Measurements from ENCODE around the gene KRTAP21-3. TPM values are rescaled to one million over a fixed set of nuclear protein-coding genes. Genes with fewer than 3 reads are reported as not detected.

KRTAP21-3 gene
- total and polyA plus RNA-seq, 2 of the 13 experiments (the other 11 are each of a cell fraction or from before 2014, with no cell fraction given), result not detected

DNA sequence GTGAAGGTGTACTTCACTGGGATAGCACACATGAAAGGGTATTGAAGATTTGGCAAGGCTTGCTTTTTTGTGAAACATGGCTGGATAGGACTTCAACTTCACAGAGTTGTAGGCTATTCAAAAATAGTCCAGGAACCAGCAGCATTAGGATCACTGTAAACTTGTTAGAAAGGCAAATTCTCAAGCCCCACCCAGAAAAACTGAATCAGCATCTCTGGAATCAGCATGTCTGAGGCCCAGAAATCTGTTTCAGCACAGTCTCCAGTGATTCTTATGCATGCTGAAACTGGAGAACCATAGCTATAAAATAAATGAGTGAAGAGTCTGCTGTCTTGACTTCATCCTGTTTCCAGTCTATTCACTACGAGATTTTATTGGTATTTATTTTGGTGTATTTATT is 8.1 kb upstream of the KRTAP21-3 start:
- Histone ChIP-seq H3K27ac (ENCODE audit: extremely low read length, insufficient read depth, low read length) (no peak overlapping the region), H3K4me3 (replicated peaks in 1 of 3; ENCODE audit: insufficient read depth in 1 of 3, low read depth in 2 of 3, low read length in 3 of 3) (no peak overlapping the region), H3K79me2 (ENCODE audit: insufficient read depth, low read length) (no peaks in the 10 kb centered on the region), H4K20me1 (ENCODE audit: insufficient read depth, low read length) (no peaks in the 10 kb centered on the region), H2AFZ (ENCODE audit: low read length) (no peak overlapping the region), H3K27me3 (ENCODE audit: control insufficient read depth in 1 of 2, insufficient read depth in 2 of 2, low read length in 2 of 2) (no peaks in the 10 kb centered on the region), H3K9ac (ENCODE audit: insufficient read depth, low read depth, low read length) (no peak overlapping the region), H3K4me2 (ENCODE audit: low read depth, low read length) (no peak overlapping the region), H3K36me3 (replicated peaks in 1 of 2; ENCODE audit: control insufficient read depth in 1 of 2, insufficient read depth in 2 of 2, low read length in 2 of 2) (no peaks in the 10 kb centered on the region), H3K4me1 (ENCODE audit: insufficient read depth, low read length) (no peaks in the 10 kb centered on the region), H3K9me3 (ENCODE audit: low read length) (peaks cover 92% of the 10 kb centered on the region)
- intact Hi-C loops (cut with micrococcal nuclease; ENCODE audit: unreplicated experiment) (no loop called here), in situ Hi-C loops (cut with HindIII; ENCODE audit: extremely low pct_ligation_motif_present, low pct_unique_long_range_greater_than_20kb) (no loop called here)
- 0% methylated on average over 1 of the region's 1 CpG for WGBS (ENCODE audit: low lambda C conversion rate)
- ChIA-PET CTCF (ENCODE audit: low intra/inter-chr PET ratio, low total read pairs) (no interaction called here), POLR2A (no interaction called here)
- TF ChIP-seq, protein P1, sequence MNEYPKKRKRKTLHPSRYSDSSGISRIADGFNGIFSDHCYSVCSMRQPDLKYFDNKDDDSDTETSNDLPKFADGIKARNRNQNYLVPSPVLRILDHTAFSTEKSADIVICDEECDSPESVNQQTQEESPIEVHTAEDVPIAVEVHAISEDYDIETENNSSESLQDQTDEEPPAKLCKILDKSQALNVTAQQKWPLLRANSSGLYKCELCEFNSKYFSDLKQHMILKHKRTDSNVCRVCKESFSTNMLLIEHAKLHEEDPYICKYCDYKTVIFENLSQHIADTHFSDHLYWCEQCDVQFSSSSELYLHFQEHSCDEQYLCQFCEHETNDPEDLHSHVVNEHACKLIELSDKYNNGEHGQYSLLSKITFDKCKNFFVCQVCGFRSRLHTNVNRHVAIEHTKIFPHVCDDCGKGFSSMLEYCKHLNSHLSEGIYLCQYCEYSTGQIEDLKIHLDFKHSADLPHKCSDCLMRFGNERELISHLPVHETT (CRISPR knock-in tag; conservative IDR thresholded peaks at IDR 0.05), result no peak
- TF ChIP-seq ZIK1 (CRISPR knock-in tag; IDR thresholded peaks at IDR 0.05; ENCODE audit: borderline replicate concordance, low read depth) (no peak), FOXA3 (CRISPR knock-in tag; IDR thresholded peaks at IDR 0.05) (no peak), CENPX (CRISPR knock-in tag; IDR thresholded peaks at IDR 0.05) (no peak), MED1 (CRISPR knock-in tag; IDR thresholded peaks at IDR 0.05) (no peak), ZBTB37 (CRISPR knock-in tag; IDR thresholded peaks at IDR 0.05) (no peak)
- TF ChIP-seq, protein P2, sequence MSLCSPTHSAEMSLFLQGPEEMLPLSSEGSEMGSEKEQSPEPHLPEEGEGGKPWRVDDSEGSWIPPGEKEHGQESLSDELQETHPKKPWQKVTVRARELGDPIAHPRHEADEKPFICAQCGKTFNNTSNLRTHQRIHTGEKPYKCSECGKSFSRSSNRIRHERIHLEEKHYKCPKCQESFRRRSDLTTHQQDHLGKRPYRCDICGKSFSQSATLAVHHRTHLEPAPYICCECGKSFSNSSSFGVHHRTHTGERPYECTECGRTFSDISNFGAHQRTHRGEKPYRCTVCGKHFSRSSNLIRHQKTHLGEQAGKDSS (CRISPR knock-in tag; IDR thresholded peaks at IDR 0.05; ENCODE audit: borderline replicate concordance, low read depth), result no peak
- ATAC-seq (no peak), FAIRE-seq (no peak), DNase-seq (ENCODE audit: low spot score) (no peak)
- no TSS peak for BruUV-seq (replicated peaks)
